Measurements from ENCODE around the gene P3H1.

- TF ChIP-seq, protein P1, sequence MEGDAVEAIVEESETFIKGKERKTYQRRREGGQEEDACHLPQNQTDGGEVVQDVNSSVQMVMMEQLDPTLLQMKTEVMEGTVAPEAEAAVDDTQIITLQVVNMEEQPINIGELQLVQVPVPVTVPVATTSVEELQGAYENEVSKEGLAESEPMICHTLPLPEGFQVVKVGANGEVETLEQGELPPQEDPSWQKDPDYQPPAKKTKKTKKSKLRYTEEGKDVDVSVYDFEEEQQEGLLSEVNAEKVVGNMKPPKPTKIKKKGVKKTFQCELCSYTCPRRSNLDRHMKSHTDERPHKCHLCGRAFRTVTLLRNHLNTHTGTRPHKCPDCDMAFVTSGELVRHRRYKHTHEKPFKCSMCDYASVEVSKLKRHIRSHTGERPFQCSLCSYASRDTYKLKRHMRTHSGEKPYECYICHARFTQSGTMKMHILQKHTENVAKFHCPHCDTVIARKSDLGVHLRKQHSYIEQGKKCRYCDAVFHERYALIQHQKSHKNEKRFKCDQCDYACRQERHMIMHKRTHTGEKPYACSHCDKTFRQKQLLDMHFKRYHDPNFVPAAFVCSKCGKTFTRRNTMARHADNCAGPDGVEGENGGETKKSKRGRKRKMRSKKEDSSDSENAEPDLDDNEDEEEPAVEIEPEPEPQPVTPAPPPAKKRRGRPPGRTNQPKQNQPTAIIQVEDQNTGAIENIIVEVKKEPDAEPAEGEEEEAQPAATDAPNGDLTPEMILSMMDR (IDR thresholded peaks at IDR 0.05), result no peak
- TF ChIP-seq POLR2A (IDR thresholded peaks at IDR 0.05), result no peak
Observed at GRCh38 chr1:42753070-42753469, 13.8 kb downstream of the P3H1 start.
